T-helper 1 cell treated with Interleukin-12 subunit alpha and Interleukin-12 subunit beta and Interleukin-4 antibody, amounts not matched to agents 30 μg/mL and 1 μg/mL, for 36 hours (primary cell): Measurements from ENCODE around the gene PKD1L1.
"Not testable (repeated sequence)": the region's sequence is repeated elsewhere in the genome, so short reads cannot be mapped to it uniquely, and the experiment has no call there.

ENCODE experiments used
- H3K27ac Mint-ChIP-seq: one replicate; pipeline ENCODE4 v1.8.0; 2021; ENCODE audit warnings: mild to moderate bottlenecking, mixed read lengths
- H3K27me3 Mint-ChIP-seq: one replicate; pipeline ENCODE4 v1.8.0; 2021; ENCODE audit warnings: low read depth, mixed read lengths
- H3K36me3 Mint-ChIP-seq: one replicate; pipeline ENCODE4 v1.8.0; 2021; ENCODE audit warnings: low read depth, mixed read lengths
- H3K4me1 Mint-ChIP-seq: one replicate; pipeline ENCODE4 v1.8.0; 2021; ENCODE audit warnings: low read depth, mixed read lengths
- H3K4me3 Mint-ChIP-seq: one replicate; pipeline ENCODE4 v1.8.0; 2021; ENCODE audit warnings: mild to moderate bottlenecking, moderate library complexity, mixed read lengths
- H3K9me3 Mint-ChIP-seq: one replicate; pipeline ENCODE4 v1.8.0; 2021; ENCODE audit warnings: mixed read lengths

PKD1L1 gene

DNA sequence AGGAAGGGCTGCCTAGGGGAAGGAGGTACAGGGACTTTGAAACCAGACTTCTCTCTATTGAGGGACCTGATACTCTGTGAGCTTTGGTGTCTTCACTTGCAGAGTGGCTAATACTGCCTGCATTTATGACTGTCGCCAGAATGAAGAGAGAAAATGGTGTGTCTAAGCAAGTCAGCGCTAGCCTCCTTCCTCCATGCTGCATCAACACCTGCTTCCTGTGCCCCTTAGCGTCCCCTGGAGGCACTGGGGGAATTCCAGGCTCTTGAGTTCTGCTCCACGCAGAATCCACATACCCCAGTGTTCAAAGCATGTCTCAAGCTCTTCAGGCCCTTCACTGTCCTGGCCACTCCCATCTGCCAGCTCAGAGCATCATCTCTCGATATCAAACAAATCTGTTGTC, 140.5 kb downstream of the PKD1L1 start:
- H3K4me3 Mint-ChIP-seq = no peak overlapping the region

DNA sequence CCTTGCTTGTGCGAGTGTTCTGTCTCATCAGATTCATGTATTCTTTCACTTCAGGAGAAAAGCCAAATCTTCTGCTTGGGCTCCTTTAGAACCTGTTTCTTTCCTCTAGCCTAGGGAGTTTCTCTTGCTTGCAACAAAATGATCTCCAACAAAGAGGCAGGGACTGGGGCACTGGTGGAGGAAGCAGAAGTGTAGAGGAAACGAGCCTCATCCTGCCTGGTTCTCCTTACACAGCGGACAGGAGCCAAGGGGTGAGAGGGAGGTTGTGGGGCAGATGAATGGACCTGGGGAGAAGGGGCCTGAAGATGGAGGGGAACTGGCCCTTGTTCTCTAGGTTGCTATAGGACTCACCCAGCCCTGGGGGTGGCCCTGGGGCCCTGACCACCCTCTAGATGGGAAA, 141.1 kb downstream of the PKD1L1 start:
- Mint-ChIP-seq H3K27ac (no peak overlapping the region), H3K4me3 (no peak overlapping the region), H3K27me3 (no peaks in the 10 kb centered on the region), H3K9me3 (no peaks in the 10 kb centered on the region), H3K36me3 (no peaks in the 10 kb centered on the region), H3K4me1 (no peaks in the 10 kb centered on the region)

More for the DNA sequence above, 140.5 kb downstream of the PKD1L1 start:
- Mint-ChIP-seq H3K4me1 (no peaks in the 10 kb centered on the region), H3K9me3 (no peaks in the 10 kb centered on the region), H3K27me3 (no peaks in the 10 kb centered on the region), H3K27ac (no peak overlapping the region), H3K36me3 (no peaks in the 10 kb centered on the region)

DNA sequence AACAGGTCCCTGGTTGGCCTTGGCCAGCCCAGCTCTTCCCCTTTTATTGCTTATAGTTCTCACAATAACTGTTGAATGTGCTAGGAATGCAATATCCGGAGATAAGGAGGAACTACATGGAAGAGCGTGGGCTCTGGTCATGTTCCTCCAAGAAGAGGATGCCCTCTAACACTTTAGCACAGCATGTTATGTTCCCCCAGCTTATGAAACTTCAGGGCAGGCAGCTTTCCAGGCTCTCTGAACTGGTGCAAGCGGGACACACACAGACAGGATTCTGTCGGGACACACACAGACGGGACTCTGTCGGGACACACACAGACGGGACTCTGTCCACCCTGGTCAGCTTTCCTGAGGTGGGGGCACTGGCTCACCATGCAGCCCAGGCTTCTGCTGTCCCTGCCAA, 141.6 kb downstream of the PKD1L1 start:
- H3K27me3 Mint-ChIP-seq = no peaks in the 10 kb centered on the region
- H3K4me1 Mint-ChIP-seq = no peaks in the 10 kb centered on the region
- H3K27ac Mint-ChIP-seq = no peak overlapping the region
- H3K36me3 Mint-ChIP-seq = no peaks in the 10 kb centered on the region
- no peaks in the 10 kb centered on the region for H3K9me3 Mint-ChIP-seq
- no peak overlapping the region for H3K4me3 Mint-ChIP-seq

DNA sequence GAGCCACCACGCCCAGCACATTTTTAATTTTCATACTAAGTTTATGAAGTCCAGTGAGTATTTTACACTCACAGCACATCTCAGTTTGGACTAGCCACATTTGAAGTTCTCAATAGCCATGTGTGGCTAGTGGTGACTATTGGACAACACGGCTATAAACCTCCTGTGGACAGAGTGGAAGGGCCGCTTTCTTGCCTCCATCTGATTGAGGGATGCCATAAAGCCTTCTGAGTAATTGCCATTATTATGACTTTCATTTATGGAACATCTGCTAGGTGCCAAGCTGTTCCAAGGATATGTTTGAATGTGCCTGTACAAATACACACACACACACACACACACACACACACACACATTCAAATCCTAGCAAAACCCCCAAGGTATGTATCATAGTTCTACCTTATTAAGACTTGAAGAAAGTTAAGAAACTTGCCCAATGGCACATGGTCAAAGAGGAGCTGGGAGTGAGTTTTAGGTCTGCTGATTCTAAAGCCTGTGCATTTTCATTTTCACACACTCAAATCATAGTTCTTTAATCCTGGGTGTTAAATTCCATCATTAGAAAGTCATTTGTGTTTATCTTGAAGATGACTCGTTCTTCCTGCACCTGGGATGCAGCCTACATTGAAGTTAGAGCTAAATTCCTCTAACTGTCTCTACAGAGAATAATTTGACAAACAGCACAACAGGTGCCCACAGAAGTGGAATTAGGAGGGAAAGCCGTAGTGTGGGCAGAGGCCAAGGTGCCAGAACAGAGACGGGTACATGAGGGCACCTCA, 143.3 kb downstream of the PKD1L1 start:
- Mint-ChIP-seq H3K27ac (no peak overlapping the region), H3K36me3 (no peaks in the 10 kb centered on the region), H3K27me3 (no peaks in the 10 kb centered on the region)

DNA sequence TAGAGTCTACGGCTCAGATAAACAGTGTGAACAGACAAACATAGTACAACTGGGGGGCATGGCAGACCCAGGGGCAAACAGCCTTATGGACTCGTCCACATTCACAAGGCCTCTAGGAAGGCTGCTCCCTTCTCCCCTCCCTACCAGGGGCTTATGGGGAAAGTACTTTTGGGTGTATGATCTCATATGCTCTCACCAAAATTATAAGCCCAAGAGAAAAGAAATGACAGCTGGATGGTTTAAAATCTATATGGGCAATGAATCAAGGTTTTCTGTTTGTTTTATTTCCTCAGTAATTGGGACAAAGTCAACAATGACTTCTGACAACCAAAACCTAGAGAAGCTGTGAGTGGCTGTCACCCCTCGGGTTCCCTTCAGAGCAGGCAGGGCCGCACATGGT, 144.4 kb downstream of the PKD1L1 start:
- Mint-ChIP-seq H3K27me3 (no peaks in the 10 kb centered on the region), H3K9me3 (no peaks in the 10 kb centered on the region), H3K4me3 (no peak overlapping the region), H3K36me3 (no peaks in the 10 kb centered on the region), H3K4me1 (no peaks in the 10 kb centered on the region), H3K27ac (no peak overlapping the region)

More for the DNA sequence above, 143.3 kb downstream of the PKD1L1 start:
- Mint-ChIP-seq H3K4me1 (no peaks in the 10 kb centered on the region), H3K9me3 (no peaks in the 10 kb centered on the region), H3K4me3 (no peak overlapping the region)

DNA sequence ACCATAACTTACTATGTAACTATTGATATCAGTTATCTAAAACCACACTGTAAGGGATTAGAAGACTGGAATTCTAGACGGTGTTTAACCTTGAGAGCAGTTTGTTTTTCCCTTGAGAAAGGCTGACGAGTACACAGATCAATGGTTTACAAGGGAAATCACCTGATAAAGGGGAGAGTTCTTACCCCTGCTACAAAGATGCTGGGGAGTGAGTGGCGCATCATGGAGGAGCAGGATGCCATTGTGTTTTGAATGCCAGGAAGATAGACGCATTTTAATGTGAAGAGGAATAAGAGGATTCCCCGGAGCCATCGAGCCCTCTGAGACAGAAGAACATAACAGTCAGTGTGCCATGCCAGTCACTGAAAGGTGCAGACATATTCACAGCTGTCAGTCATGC, 145.2 kb downstream of the PKD1L1 start:
- no peaks in the 10 kb centered on the region for H3K9me3 Mint-ChIP-seq
- no peaks in the 10 kb centered on the region for H3K27me3 Mint-ChIP-seq
- H3K4me1 Mint-ChIP-seq = no peaks in the 10 kb centered on the region
- no peak overlapping the region for H3K4me3 Mint-ChIP-seq
- H3K27ac Mint-ChIP-seq = no peak overlapping the region
- H3K36me3 Mint-ChIP-seq = no peaks in the 10 kb centered on the region

DNA sequence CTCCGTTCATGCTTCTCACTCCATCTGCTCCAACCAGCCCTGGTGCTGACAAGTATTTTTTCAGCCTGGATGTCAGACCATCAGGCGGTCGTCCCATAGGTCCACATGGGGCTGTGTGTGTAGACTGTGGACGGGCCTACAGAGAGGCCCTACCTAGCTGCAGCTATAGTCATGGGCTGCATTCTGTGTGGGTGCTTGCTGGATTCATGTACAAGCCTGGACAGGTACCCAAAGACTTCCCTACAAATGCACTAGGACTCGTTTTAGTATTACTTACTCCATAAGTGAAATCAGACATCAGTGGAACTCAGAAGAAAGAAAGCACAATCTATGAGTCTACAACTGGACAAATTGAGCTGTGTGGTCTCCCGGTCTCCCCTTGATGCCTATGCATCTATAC, 146.8 kb downstream of the PKD1L1 start:
- H3K4me3 Mint-ChIP-seq = no peak overlapping the region
- H3K27ac Mint-ChIP-seq = no peak overlapping the region

DNA sequence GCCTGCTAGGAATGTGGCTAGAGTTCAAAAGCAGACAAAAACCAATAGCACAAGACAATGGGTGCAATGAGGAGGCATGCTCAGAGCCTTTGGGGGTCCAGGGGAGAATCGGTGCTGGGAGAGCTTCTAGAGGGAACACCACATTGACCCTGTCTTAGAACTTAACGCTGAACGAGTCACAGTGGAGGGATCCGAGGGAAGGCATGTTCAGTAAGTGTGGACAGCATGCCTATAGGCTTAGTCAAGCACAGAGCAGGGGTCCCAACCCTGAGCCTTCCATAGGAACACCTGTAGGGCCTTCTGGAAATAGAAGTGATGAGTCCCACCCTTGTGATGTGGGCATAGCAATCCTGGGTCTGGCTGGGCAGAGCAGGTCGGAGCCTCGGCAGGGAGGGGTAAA, 148.7 kb downstream of the PKD1L1 start:
- Mint-ChIP-seq H3K27me3 (no peaks in the 10 kb centered on the region), H3K36me3 (no peaks in the 10 kb centered on the region), H3K4me1 (no peaks in the 10 kb centered on the region), H3K4me3 (no peak overlapping the region), H3K9me3 (no peaks in the 10 kb centered on the region), H3K27ac (no peak overlapping the region)

More for the DNA sequence above, 146.8 kb downstream of the PKD1L1 start:
- H3K27me3 Mint-ChIP-seq = no peaks in the 10 kb centered on the region
- no peaks in the 10 kb centered on the region for H3K9me3 Mint-ChIP-seq
- no peaks in the 10 kb centered on the region for H3K36me3 Mint-ChIP-seq
- H3K4me1 Mint-ChIP-seq = no peaks in the 10 kb centered on the region

DNA sequence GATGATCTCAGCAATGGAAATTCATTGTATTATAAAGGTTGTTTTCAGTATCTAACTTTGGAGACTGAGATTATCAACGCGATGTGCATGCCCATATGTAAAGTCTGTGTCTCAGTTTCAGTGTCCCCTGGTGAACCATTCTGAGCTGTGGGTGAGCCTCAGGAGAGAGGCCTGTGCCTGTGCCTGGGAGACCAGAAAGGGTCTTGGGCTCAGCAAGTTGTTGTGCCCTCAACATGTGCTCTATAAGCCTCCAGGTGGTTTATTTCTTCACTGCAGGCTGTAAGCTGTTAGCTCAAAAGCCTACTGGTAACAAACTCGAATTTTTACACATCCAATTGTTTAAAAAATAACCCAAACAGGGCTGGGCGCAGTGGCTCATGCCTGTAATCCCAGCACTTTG, 151.9 kb downstream of the PKD1L1 start:
- H3K27me3 Mint-ChIP-seq = no peaks in the 10 kb centered on the region
- H3K9me3 Mint-ChIP-seq = no peaks in the 10 kb centered on the region
- H3K4me3 Mint-ChIP-seq = no peak overlapping the region
- no peaks in the 10 kb centered on the region for H3K4me1 Mint-ChIP-seq
- H3K36me3 Mint-ChIP-seq = no peaks in the 10 kb centered on the region
- no peak overlapping the region for H3K27ac Mint-ChIP-seq

DNA sequence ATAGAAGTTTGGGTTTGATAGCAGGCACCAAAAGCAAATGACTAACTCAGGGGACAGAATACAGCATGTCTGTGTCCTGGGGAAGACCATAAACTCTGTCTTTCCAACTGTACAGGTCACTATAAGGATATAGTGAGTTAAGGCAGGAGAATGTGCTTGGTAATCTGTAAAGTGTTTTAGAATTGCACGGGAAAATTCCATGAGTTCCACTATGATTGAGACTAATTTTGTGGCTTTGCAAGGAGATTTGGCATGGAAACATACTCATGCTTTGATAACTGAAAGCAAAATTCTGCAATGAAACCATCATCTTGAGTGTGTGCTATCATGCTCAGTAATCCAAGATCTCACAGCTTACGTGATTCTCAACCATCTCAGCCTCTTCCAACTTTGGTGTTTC, 152.6 kb downstream of the PKD1L1 start:
- Mint-ChIP-seq H3K36me3 (no peaks in the 10 kb centered on the region), H3K4me1 (no peaks in the 10 kb centered on the region), H3K4me3 (no peak overlapping the region), H3K27me3 (no peaks in the 10 kb centered on the region), H3K27ac (no peak overlapping the region), H3K9me3 (no peaks in the 10 kb centered on the region)

DNA sequence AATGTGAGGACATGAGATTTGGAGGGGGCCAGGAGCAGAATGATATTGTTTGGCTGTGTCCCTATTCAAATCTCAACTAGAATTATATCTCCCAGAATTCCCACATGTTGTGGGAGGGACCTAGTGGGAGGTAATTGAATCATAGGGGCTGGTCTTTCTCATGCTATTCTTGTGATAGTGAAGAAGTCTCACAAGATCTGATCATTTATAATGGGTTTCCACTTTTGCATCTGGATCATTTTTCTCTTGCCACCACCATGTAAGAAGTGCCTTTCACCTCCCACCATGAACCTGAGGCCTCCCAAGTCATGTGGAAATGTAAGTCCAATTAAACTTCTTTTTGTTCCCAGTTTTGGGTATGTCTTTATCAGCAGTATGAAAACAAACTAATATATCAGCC, 153.1 kb downstream of the PKD1L1 start:
- H3K27me3 Mint-ChIP-seq, H3K27ac Mint-ChIP-seq, H3K4me3 Mint-ChIP-seq: not testable (repeated sequence)

DNA sequence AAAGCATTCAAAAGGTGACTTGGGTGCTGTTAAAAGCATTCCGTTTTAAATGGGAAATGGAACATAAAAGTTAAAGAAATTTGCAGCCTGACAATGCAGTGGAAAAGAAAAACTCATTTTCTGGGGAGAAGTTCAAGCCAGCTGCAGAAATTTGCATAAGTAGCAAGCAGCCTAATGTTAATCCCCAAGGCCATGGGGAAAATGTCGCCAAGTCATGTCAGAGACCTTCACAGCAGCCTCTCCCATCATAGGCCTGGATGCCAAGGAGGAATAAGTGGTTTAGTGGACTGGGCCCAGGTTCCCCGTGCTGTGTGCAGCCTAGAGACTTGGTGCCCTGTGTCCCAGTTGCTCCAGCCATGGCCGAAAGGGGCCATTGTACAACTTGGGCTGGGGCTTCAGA, 154.2 kb downstream of the PKD1L1 start:
- Mint-ChIP-seq H3K9me3 (no peaks in the 10 kb centered on the region), H3K27me3 (no peaks in the 10 kb centered on the region), H3K27ac (no peak overlapping the region), H3K4me1 (no peaks in the 10 kb centered on the region), H3K36me3 (no peaks in the 10 kb centered on the region), H3K4me3 (no peak overlapping the region)

More for the DNA sequence above, 153.1 kb downstream of the PKD1L1 start:
- H3K36me3 Mint-ChIP-seq, H3K9me3 Mint-ChIP-seq, H3K4me1 Mint-ChIP-seq: not testable (repeated sequence)

DNA sequence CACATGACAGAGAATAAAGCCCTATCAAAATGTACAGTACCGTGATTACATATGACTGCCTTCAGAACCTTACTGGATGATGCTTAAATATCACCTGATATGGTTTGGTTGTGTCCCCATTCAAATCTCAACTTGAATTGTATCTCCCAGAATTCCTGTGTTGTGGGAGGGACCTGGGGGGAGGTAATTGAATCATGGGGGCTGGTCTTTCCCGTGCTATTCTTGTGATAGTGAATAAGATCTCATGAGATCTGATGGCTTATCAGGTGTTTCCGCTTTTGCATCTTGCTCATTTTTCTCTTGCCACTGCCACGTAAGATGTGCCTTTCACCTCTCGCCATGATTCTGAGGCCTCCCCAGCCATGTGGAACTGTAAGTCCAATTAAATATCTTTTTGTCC, 155.1 kb downstream of the PKD1L1 start:
- H3K9me3 Mint-ChIP-seq, H3K36me3 Mint-ChIP-seq, H3K27me3 Mint-ChIP-seq, H3K4me1 Mint-ChIP-seq, H3K27ac Mint-ChIP-seq, H3K4me3 Mint-ChIP-seq: not testable (repeated sequence)

DNA sequence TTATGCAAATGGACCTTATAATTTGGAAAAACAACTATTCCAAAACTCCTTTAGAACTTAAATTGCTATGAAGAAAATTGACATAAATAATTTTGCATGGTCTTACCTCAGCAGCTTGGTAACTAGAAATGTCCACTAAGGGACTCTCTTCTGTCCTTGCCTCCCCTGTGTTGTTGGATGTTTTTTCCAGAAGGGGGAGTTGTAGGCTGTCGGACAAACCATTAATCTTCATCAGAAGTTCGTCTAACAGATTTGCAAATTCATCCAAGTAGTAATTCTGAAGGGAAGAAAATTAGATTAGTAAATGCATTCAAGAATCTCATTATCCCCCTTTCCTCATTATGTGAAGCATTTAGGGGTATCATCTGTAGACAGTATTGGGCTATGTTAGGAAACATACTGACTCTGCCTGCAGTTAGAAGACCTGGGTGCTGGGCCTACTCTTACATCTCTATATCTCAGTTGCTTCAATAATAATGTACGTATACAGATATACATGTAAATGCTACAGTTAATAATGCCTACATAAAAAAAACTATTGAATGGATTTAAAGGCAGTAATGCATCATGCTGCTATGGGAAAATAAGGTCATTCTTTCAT, 155.6 kb downstream of the PKD1L1 start:
- H3K4me1 Mint-ChIP-seq = no peaks in the 10 kb centered on the region
- no peak overlapping the region for H3K4me3 Mint-ChIP-seq
- no peaks in the 10 kb centered on the region for H3K36me3 Mint-ChIP-seq
- H3K27me3 Mint-ChIP-seq = no peaks in the 10 kb centered on the region
- H3K9me3 Mint-ChIP-seq = no peaks in the 10 kb centered on the region
- no peak overlapping the region for H3K27ac Mint-ChIP-seq

DNA sequence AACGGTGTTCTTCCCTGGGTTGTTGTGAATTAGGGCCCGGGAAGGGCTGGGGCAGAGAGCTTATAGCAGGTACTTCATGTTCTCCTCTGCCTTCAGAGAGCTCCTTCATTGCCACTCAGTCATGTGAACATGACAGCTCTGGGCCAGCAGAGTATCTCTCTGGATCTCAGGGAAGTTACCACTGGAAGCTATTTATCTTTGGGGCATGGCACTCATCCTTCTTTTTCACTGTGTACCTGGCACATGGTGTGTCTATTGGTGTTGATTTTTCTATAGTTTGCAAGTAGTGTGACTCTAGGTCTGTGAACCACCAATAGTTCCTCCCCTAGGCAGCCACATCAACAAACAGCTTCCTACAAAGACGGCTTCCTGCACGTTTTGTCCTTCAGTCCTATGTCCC, 156.6 kb downstream of the PKD1L1 start:
- Mint-ChIP-seq H3K9me3 (no peaks in the 10 kb centered on the region), H3K27me3 (no peaks in the 10 kb centered on the region), H3K36me3 (no peaks in the 10 kb centered on the region), H3K27ac (no peak overlapping the region), H3K4me3 (no peak overlapping the region), H3K4me1 (no peaks in the 10 kb centered on the region)
